Measurements from ENCODE around the gene ZNF644. TPM values are rescaled to one million over a fixed set of nuclear protein-coding genes. Genes with fewer than 3 reads are reported as not detected.
"Not testable (repeated sequence)": the region's sequence is repeated elsewhere in the genome, so short reads cannot be mapped to it uniquely, and the experiment has no call there.

The ZNF644 gene
- total and polyA plus RNA-seq, 4 donors, result 12.2 to 121 (median 35.5) TPM

DNA sequence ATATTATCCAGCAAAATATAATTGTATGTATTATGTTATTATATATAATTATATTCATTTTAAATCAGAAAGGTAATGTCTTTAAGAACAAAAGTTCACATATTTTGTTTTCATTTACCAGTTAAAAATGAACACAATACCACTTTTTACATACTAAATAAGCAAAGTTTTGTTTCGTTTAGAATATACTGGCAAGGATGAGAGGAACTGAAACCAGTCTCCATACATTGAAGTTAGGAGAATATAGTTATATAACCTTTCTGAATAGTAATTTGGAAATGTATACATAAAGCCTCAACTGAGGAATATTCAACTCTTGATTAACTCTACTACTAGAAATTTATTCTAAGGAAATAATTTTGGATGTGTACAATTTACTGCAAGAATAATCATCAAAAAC lies 110.5 kb downstream of the ZNF644 start:
- peaks cover 0 to 2% (median 0%) of the 10 kb centered on the region in 5 donors for H3K4me1 ChIP-seq (ENCODE audit: control insufficient read depth in 5 of 5, insufficient read depth in 5 of 5, low read length in 5 of 5)
- no peak overlapping the region for H3K9ac ChIP-seq (ENCODE audit: insufficient read depth in 1 of 2, low read length in 2 of 2)
- DNase-seq (no peak), ATAC-seq (ENCODE audit: insufficient read depth, low FRiP score) (no peak)
- TF ChIP-seq, protein P1, sequence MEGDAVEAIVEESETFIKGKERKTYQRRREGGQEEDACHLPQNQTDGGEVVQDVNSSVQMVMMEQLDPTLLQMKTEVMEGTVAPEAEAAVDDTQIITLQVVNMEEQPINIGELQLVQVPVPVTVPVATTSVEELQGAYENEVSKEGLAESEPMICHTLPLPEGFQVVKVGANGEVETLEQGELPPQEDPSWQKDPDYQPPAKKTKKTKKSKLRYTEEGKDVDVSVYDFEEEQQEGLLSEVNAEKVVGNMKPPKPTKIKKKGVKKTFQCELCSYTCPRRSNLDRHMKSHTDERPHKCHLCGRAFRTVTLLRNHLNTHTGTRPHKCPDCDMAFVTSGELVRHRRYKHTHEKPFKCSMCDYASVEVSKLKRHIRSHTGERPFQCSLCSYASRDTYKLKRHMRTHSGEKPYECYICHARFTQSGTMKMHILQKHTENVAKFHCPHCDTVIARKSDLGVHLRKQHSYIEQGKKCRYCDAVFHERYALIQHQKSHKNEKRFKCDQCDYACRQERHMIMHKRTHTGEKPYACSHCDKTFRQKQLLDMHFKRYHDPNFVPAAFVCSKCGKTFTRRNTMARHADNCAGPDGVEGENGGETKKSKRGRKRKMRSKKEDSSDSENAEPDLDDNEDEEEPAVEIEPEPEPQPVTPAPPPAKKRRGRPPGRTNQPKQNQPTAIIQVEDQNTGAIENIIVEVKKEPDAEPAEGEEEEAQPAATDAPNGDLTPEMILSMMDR (IDR thresholded peaks at IDR 0.05; ENCODE audit: control extremely low read depth, extremely low read depth), result no peak
- no peaks in the 10 kb centered on the region for H3K9me3 ChIP-seq (ENCODE audit: control insufficient read depth in 4 of 4, insufficient read depth in 3 of 4, low read length in 3 of 4)
- H3K4me3 ChIP-seq, result no peak overlapping the region
- 90 to 91% methylated on average over 1 of the region's 1 CpG for WGBS, 2 donors
- H3K27ac ChIP-seq (ENCODE audit: low read depth in 1 of 2, low read length in 1 of 2), result no peak overlapping the region
- peaks cover 0 to 6% (median 2%) of the 10 kb centered on the region in 4 donors for H3K36me3 ChIP-seq (ENCODE audit: control insufficient read depth in 4 of 4, insufficient read depth in 4 of 4, low read length in 4 of 4)
- H3K27me3 ChIP-seq (ENCODE audit: control insufficient read depth in 3 of 3, insufficient read depth in 3 of 3, low read length in 2 of 3), result no peaks in the 10 kb centered on the region

DNA sequence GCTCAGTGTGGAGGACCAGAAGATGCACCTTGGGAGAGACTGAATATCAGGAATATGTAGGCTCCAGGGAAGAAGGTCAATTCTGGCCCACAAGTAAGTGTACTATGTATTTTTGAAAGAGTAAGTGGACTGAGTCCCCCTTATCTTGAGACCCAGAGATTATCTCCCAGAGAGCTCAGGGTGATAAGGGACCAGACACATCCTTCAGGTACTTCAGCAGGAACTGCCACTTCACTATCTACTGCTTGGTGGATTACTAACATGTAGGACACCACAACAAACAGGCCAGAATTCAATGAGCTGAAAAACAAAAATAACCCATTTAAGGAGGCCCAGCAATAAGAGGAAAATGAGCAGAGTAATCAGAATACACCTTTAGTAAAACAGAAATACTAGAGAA lies 119.2 kb downstream of the ZNF644 start:
- TF ChIP-seq, protein P1 (IDR thresholded peaks at IDR 0.05; ENCODE audit: control extremely low read depth, extremely low read depth), result no peak
- Histone ChIP-seq H3K4me1 (ENCODE audit: control insufficient read depth in 5 of 5, insufficient read depth in 5 of 5, low read length in 5 of 5) (peaks cover 0 to 5% (median 0%) of the 10 kb centered on the region in 5 donors), H3K27me3 (ENCODE audit: control insufficient read depth in 3 of 3, insufficient read depth in 3 of 3, low read length in 2 of 3) (no peaks in the 10 kb centered on the region), H3K4me3 (no peak overlapping the region), H3K9ac (ENCODE audit: insufficient read depth in 1 of 2, low read length in 2 of 2) (no peak overlapping the region), H3K27ac (ENCODE audit: low read depth in 1 of 2, low read length in 1 of 2) (no peak overlapping the region), H3K9me3 (ENCODE audit: control insufficient read depth in 4 of 4, insufficient read depth in 3 of 4, low read length in 3 of 4) (no peaks in the 10 kb centered on the region), H3K36me3 (ENCODE audit: control insufficient read depth in 4 of 4, insufficient read depth in 4 of 4, low read length in 4 of 4) (peaks cover 3 to 11% (median 9%) of the 10 kb centered on the region in 4 donors)
- DNase-seq, result no peak
- ATAC-seq (ENCODE audit: insufficient read depth, low FRiP score), result no peak

DNA sequence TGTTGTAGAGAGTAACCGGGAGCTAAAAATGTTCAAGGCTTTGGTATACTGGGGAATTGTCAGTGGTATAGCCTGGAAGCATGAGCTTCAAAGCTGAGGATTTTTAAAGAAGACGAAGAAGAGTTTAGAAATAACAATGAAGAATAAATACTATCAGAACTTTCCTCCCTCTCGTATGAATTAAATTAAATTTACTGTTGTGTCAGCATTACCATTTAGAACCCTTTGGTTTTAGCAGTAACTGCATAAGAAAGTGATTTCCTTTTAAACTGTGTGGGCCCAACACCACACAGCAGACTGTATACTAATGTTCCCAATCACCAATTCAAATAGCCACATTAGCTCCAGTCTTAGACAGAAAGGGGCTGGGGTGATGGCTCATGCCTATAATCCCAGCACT lies 122.6 kb downstream of the ZNF644 start:
- H3K27ac ChIP-seq (ENCODE audit: low read depth in 1 of 2, low read length in 1 of 2), result no peak overlapping the region
- H3K27me3 ChIP-seq (ENCODE audit: control insufficient read depth in 3 of 3, insufficient read depth in 3 of 3, low read length in 2 of 3), result no peaks in the 10 kb centered on the region
- no peaks in the 10 kb centered on the region for H3K9me3 ChIP-seq (ENCODE audit: control insufficient read depth in 4 of 4, insufficient read depth in 3 of 4, low read length in 3 of 4)
- DNase-seq (no peak), ATAC-seq (ENCODE audit: insufficient read depth, low FRiP score) (no peak)
- no peak overlapping the region for H3K4me3 ChIP-seq
- peaks cover 4 to 15% (median 12%) of the 10 kb centered on the region in 4 donors for H3K36me3 ChIP-seq (ENCODE audit: control insufficient read depth in 4 of 4, insufficient read depth in 4 of 4, low read length in 4 of 4)
- no peak overlapping the region for H3K9ac ChIP-seq (ENCODE audit: insufficient read depth in 1 of 2, low read length in 2 of 2)
- TF ChIP-seq, protein P1 (IDR thresholded peaks at IDR 0.05; ENCODE audit: control extremely low read depth, extremely low read depth), result no peak
- 97 to 100% methylated on average over 3 of the region's 3 CpGs for WGBS, 2 donors
- H3K4me1 ChIP-seq (ENCODE audit: control insufficient read depth in 5 of 5, insufficient read depth in 5 of 5, low read length in 5 of 5), result peaks cover 0 to 5% (median 0%) of the 10 kb centered on the region in 5 donors

DNA sequence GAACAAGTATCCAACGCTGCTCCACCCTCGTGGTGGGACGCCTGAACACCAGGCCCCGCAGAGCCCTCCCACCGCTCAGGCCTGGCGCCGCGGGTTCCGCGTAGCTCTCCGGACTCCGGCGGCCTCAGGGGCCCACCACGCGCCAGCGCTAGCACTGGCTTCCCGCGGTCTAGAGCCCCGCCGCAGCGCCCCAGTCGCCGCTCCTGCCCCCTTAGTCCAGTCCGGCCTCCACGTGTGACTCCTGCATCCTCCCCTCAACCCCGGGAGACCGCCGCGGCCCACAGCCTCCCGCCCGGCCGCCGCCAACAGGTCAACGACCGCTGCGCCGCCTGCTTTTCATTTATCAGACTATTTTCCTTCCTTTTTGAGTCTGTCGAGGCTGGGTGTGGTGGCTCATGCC lies 128.2 kb downstream of the ZNF644 start:
- H3K9ac ChIP-seq (ENCODE audit: insufficient read depth in 1 of 2, low read length in 2 of 2); DNase-seq; ATAC-seq (ENCODE audit: insufficient read depth, low FRiP score); H3K27me3 ChIP-seq (ENCODE audit: control insufficient read depth in 3 of 3, insufficient read depth in 3 of 3, low read length in 2 of 3); H3K27ac ChIP-seq (ENCODE audit: low read depth in 1 of 2, low read length in 1 of 2); H3K9me3 ChIP-seq (ENCODE audit: control insufficient read depth in 4 of 4, insufficient read depth in 3 of 4, low read length in 3 of 4); H3K4me1 ChIP-seq (ENCODE audit: control insufficient read depth in 5 of 5, insufficient read depth in 5 of 5, low read length in 5 of 5); H3K36me3 ChIP-seq (ENCODE audit: control insufficient read depth in 4 of 4, insufficient read depth in 4 of 4, low read length in 4 of 4); H3K4me3 ChIP-seq: not testable (repeated sequence)
- WGBS, 2 donors, result 97 to 98% methylated on average over 38 of the region's 38 CpGs

DNA sequence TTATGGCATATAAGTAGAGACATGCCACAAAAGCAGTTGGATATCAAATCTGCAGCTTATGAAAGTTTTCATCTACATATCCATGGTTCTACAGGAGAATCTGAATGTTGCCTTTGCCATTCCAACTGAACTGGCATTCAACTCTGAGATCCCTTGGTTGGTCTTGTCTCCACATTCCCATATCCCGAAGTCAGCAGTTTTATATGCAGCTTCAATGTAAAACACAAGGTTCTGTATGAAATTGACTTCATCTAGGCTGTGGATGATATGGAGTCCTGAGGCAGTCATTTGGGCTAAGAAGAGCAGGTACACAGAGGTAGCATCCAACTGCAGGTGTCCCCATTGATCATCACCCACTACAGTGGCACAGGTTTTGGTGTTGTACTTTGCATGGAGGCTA lies 129.0 kb downstream of the ZNF644 start:
- not testable (repeated sequence) for ATAC-seq (ENCODE audit: insufficient read depth, low FRiP score); H3K36me3 ChIP-seq (ENCODE audit: control insufficient read depth in 4 of 4, insufficient read depth in 4 of 4, low read length in 4 of 4); H3K9ac ChIP-seq (ENCODE audit: insufficient read depth in 1 of 2, low read length in 2 of 2); H3K4me1 ChIP-seq (ENCODE audit: control insufficient read depth in 5 of 5, insufficient read depth in 5 of 5, low read length in 5 of 5); H3K9me3 ChIP-seq (ENCODE audit: control insufficient read depth in 4 of 4, insufficient read depth in 3 of 4, low read length in 3 of 4); H3K27ac ChIP-seq (ENCODE audit: low read depth in 1 of 2, low read length in 1 of 2); DNase-seq; H3K27me3 ChIP-seq (ENCODE audit: control insufficient read depth in 3 of 3, insufficient read depth in 3 of 3, low read length in 2 of 3); H3K4me3 ChIP-seq
- 100% methylated on average over 1 of the region's 1 CpG for WGBS, 2 donors

DNA sequence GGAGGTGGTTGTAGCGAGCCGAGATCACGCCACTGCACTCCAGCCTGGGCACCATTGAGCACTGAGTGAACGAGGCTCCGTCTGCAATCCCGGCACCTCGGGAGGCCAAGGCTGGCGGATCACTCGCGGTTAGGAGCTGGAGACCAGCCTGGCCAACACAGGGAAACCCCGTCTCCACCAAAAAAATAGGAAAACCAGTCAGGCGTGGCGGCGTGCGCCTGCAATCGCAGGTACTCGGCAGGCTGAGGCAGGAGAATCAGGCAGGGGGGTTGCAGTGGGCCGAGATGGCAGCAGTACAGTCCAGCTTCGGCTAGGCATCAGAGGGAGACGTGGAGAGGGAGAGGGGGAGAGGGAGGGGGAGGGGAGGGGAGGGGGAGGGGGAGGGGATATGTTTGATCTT lies 129.6 kb downstream of the ZNF644 start:
- WGBS, 2 donors, result 95 to 98% methylated on average over 12 to 17 of the region's 20 CpGs
- H3K9me3 ChIP-seq (ENCODE audit: control insufficient read depth in 4 of 4, insufficient read depth in 3 of 4, low read length in 3 of 4); H3K4me1 ChIP-seq (ENCODE audit: control insufficient read depth in 5 of 5, insufficient read depth in 5 of 5, low read length in 5 of 5); H3K27me3 ChIP-seq (ENCODE audit: control insufficient read depth in 3 of 3, insufficient read depth in 3 of 3, low read length in 2 of 3); H3K9ac ChIP-seq (ENCODE audit: insufficient read depth in 1 of 2, low read length in 2 of 2); H3K27ac ChIP-seq (ENCODE audit: low read depth in 1 of 2, low read length in 1 of 2); H3K36me3 ChIP-seq (ENCODE audit: control insufficient read depth in 4 of 4, insufficient read depth in 4 of 4, low read length in 4 of 4); DNase-seq; ATAC-seq (ENCODE audit: insufficient read depth, low FRiP score); H3K4me3 ChIP-seq: not testable (repeated sequence)

All from lung (tissue), 12 donors.